PFSK-1 (cell line): ENCODE data around the gene SPTBN1.

Experiments used
- POLR2AphosphoS5 ChIP-seq: IDR thresholded peaks from 2 replicates; pipeline ENCODE4 v1.6.1; 2012; ENCODE audit warnings: low read depth, mild to moderate bottlenecking, control low read depth, low read length, moderate library complexity
- TAF1 ChIP-seq: IDR thresholded peaks from 2 replicates; pipeline ENCODE4 v1.6.1; 2012; ENCODE audit warnings: low read length, control low read depth, borderline replicate concordance; ENCODE audit not compliant: insufficient read depth

DNA sequence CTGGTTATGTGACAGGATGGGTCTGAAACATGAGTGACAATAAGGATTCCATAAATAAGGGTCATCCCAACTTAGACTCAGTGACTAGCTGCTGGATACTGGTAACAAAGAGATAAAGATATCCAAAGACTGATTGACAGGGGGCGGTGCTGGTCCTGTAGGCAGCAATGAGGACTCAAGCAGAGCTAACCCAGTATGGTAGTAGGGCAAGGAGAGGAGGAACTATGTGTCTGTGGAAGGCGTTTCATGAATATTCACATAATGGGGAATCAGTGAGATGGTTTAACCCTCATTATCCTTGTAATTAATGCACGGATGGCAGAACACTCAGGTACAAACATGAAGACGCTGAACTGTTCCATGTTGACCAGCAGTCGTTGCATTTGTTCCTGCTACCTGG, 164.8 kb downstream of the SPTBN1 start:
- TF ChIP-seq TAF1 (no peak), POLR2AphosphoS5 (no peak)
